ENCODE results near the gene WNT7A.

WNT7A gene

GRCh38 chr3:13767896-13768295 lies 112.0 kb downstream of the WNT7A start:
- DNase-seq = peak; percentile 65

GRCh38 chr3:13767030-13767429 lies 112.8 kb downstream of the WNT7A start:
- no peak for DNase-seq

All from femur (tissue), 1 donor.